ENCODE data around the gene ERO1B. TPM values are rescaled to one million over a fixed set of nuclear protein-coding genes. Genes with fewer than 3 reads are reported as not detected.

The ERO1B gene
- polyA plus RNA-seq, 1 experiment = 0.74 TPM

DNA sequence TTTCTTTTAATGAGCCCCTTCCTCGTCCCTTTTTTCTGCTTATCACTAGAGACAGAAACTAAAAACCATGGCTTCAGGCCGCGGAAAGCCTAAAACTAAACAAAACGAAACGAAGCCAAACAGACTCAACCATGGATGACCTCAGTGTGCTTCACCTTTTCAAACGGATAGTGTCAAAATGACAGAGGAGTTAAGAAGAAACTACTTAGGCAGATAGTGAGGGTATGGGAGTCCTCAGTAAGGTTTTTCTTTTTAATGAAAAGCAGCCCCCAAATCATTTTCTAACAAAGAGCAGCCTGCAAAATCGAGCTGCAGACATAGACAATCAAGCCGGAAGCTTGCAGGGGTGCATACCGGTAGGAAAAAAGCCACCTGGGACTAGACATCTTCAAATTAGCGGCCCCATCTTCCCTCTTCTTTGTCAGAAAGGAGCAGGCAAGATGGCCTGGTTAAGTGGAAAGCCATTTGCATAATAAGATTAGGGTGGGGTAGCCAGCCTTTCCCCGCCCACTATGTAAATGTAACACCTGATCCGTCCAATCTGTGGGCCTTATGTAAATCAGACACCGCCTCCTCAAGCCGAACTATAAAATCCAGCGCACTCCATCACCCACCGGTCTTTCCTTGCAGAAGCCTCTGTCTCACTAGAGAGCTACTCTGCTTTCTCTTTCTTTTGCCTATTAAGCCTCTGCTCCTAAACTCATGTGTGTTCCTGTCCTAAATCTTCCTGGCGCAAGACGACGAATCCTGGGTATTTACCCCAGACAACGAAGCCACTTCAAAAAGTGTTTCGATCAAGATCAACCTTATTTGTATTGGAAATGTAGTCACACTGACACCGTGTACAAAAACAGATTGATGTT is 6.2 kb upstream of the ERO1B start:
- no peak for DNase-seq (ENCODE audit: low read depth)
- peaks cover 9% of the 10 kb centered on the region for H3K27me3 ChIP-seq (ENCODE audit: control insufficient read depth, insufficient read depth, low read length)
- ChIA-PET CTCF (no interaction called here), POLR2A (no interaction called here)
- no peaks in the 10 kb centered on the region for H3K36me3 ChIP-seq (ENCODE audit: control insufficient read depth, insufficient read depth, low read length)
- H3K4me3 ChIP-seq (ENCODE audit: low read depth, low read length) = no peak overlapping the region
- TF ChIP-seq CTCF (IDR thresholded peaks at IDR 0.05; ENCODE audit: insufficient read depth, low read depth, low read length) = no peak

GRCh38 chr1:236287356-236287755 is 5.6 kb upstream of the ERO1B start:
- Histone ChIP-seq H3K36me3 (ENCODE audit: control insufficient read depth, insufficient read depth, low read length) (no peaks in the 10 kb centered on the region), H3K27me3 (ENCODE audit: control insufficient read depth, insufficient read depth, low read length) (peaks cover 11% of the 10 kb centered on the region), H3K4me3 (ENCODE audit: low read depth, low read length) (no peak overlapping the region)
- no peak for TF ChIP-seq CTCF (IDR thresholded peaks at IDR 0.05; ENCODE audit: insufficient read depth, low read depth, low read length)
- CTCF ChIA-PET = no interaction called here
- no peak for DNase-seq (ENCODE audit: low read depth)
- POLR2A ChIA-PET = no interaction called here

DNA sequence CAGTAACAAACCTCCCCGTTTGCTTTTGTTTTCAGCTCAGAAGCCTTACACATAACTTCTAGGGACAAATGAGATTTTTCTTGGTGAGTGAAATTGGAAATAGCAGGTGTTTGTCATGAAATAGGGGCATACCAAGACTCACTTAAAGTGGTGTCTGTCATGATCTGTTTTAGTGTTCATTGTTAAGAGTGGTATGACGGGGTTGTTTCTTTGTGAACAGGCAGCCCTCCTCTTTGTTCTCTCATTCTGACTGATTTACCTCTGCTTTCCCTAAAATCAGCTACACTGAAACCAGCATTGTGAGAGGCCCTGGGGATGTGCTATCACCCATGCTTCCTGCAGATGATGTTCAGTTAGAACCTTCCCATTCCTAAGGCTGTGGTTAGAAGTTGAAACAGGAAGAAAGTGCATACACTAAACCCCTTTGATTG is 2.5 kb upstream of the ERO1B start:
- ChIA-PET CTCF (no interaction called here), POLR2A (no interaction called here)
- peaks cover 10% of the 10 kb centered on the region for H3K27me3 ChIP-seq (ENCODE audit: control insufficient read depth, insufficient read depth, low read length)
- no peaks in the 10 kb centered on the region for H3K36me3 ChIP-seq (ENCODE audit: control insufficient read depth, insufficient read depth, low read length)
- DNase-seq (ENCODE audit: low read depth) = no peak
- no peak for TF ChIP-seq CTCF (IDR thresholded peaks at IDR 0.05; ENCODE audit: insufficient read depth, low read depth, low read length)
- no peak overlapping the region for H3K4me3 ChIP-seq (ENCODE audit: low read depth, low read length)

DNA sequence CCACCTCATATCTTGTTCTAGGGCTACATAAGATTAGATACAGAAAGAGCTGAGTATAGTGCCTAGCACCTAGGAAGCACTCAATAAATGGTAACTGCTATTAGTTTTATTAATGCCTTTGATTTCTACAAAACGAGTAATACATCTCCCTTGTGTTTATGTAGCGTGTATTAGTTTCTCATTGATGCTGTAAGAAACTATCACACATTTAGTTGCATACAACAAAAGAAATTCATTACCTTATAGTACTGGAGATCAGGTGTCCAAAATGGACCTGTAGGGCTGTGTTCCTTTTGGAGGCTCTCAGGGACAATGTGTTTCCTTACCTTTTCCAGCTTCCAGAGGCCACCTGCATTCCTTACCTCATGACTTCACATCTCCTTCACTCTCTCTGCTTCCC is 961 bp upstream of the ERO1B start:
- ChIA-PET POLR2A (no interaction called here), CTCF (no interaction called here)
- no peak for TF ChIP-seq CTCF (IDR thresholded peaks at IDR 0.05; ENCODE audit: insufficient read depth, low read depth, low read length)
- Histone ChIP-seq H3K27me3 (ENCODE audit: control insufficient read depth, insufficient read depth, low read length) (peaks cover 10% of the 10 kb centered on the region), H3K36me3 (ENCODE audit: control insufficient read depth, insufficient read depth, low read length) (no peaks in the 10 kb centered on the region), H3K4me3 (ENCODE audit: low read depth, low read length) (no peak overlapping the region)
- DNase-seq (ENCODE audit: low read depth) = no peak

- ChIA-PET POLR2A (no interaction called here), CTCF (no interaction called here)
- peak overlapping the region; percentile 83 for H3K4me3 ChIP-seq (ENCODE audit: low read depth, low read length)
- no peaks in the 10 kb centered on the region for H3K36me3 ChIP-seq (ENCODE audit: control insufficient read depth, insufficient read depth, low read length)
- peaks cover 10% of the 10 kb centered on the region for H3K27me3 ChIP-seq (ENCODE audit: control insufficient read depth, insufficient read depth, low read length)
- no peak for DNase-seq (ENCODE audit: low read depth)
- no peak for TF ChIP-seq CTCF (IDR thresholded peaks at IDR 0.05; ENCODE audit: insufficient read depth, low read depth, low read length)
These were observed 613 bp upstream of the ERO1B start for GRCh38 chr1:236282425-236282716.
